GM21737 (cell line): ENCODE measurements around the gene ZBTB47.

Experiments used
- ATAC-seq: cut with Tn5 transposase; IDR thresholded peaks from one replicate; pipeline ENCODE4 v1.9.1; 2021; ENCODE audit warnings: mild to moderate bottlenecking, moderate library complexity; ENCODE audit not compliant: unreplicated experiment

Gene ZBTB47

DNA sequence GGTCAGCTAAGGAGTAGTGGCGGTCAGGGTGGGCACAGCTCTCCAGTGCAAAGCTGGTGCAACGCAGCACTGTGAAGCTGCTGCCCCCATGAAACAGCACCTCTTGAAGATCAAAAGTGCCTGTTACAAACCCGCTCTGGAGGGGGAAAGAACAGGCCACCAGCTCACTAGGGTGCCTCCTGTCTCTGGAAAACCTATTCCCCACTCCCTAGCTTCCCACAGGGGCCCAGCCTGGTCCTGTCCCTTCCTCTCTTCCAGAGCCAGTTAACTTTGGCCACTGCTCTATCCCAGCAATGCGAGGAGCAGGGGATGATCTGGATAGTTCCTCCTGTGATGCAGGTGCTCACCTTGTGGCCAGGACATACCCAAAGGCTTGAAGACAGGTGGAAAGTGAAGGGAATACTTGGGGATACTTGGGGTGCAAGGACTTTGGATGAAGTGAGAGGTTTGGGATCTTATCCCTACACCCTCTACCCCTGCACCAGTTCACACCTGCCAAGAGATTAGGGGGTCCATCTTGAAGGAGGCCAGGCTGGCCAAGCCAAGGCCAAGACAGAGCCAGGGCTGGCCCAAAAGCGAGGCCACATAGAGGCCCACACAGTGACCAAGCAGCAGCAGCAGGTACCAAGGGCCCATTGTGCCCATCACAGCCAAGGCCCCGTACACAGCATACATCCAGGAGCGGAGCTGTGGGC is 44.9 kb downstream of the ZBTB47 start:
- no peak for ATAC-seq

DNA sequence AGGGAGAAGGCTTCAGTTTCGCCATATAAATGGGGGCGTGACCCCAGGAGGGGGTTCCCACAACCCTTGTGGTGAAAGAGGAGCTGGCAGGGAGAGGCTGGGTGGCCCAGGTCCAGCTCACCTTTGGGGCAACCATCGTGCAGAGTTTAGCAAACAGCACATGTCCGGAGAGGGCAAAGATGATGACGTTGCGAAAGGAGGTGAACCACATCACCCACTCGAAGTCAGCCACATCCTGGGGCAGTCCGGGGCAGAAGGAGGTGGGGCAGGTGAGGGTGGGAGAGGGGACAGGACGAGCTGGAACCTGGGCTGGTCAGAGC is 45.4 kb downstream of the ZBTB47 start:
- no peak for ATAC-seq

- ATAC-seq = no peak
These were observed 46.0 kb downstream of the ZBTB47 start for GRCh38 chr3:42699511-42699971.

DNA sequence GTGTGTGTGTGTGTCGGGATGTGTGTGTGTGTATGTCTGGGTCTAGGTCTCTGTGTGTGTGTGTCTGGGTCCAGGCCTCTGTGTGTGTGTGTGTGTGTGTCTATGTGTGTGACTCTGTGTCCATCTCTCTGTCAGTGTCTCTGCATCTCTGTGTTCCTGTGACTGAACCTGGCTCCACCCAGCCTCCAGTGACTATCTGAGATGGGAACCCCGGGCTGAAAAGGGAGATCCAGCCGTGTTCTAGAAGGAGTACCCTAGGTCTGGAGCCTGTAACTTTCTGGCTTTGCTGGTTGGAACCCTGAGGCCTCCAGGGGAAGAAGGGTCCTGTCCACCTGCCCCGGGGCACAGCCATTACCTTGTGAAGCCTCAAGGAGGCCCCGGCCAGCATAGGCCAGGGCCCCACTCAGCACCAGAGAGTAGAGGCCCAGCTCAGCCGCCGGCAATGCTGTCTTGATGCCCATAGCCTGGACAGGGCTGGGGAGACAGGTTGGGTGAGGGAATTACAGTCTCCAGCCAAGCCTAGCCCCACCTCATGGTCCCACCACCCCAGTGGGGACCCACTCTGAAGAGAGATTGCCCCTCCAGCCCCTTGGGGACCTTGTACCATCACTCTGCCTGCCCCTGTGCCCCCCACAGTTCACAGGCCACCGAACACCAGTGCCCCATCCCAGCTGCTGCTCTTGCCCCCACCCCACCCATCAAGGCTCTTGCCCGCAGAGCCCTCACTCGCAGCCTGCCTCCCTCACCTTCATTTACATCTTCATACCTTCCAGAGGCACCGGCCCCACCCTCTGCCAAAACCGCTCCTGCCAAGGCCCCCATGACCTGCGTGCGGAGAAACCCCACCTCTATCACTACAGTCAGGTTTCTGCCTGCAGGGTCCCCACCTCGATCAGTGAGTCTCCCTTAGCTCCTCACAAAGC is 47.1 kb downstream of the ZBTB47 start:
- ATAC-seq = no peak

GRCh38 chr3:42701371-42702065 is 48.0 kb downstream of the ZBTB47 start:
- ATAC-seq = no peak

- no peak for ATAC-seq
These were observed 48.8 kb downstream of the ZBTB47 start, which contains the start of gene HHATL for GRCh38 chr3:42702066-42702951. HHATL (minus strand) TSS chr3:42702798; CDS start chr3:42700826, 1,972 bp downstream.

DNA sequence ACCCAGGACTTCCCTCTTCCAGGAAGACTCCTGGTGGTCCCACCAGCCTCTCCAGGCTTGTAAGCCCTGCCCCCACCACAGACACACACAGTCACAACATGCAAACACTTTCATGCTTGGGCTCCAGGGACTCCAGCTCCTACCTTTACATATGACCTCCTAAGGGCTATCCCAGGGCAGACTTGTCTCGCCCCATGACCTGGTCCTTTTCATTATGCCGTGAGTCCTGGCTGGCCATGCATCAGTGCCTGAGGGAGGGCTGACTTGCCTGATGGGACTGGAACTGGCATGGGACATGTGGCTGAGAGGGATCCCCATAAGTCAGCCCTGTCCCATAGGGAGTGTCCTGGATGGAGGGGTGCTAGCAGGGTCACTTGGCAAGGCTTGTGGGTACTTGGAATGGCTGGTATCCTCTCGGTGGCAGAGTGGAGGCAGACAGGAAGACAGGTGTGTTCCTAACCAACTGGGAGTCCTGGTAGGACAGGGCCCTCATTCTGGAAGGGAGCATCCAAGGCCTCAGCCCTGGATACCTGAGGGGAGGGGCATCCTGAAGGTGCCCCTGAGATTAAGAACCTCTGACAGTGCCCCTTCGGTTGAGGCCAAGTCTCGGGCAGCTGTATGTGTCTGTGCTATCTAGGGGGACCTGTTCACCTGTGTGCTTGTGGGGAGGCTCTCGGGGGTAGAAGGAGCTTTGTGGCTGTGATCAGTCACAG is 49.6 kb downstream of the ZBTB47 start:
- ATAC-seq = no peak

- ATAC-seq = no peak
These were observed 50.2 kb downstream of the ZBTB47 start for GRCh38 chr3:42703695-42704025.

GRCh38 chr3:42704136-42704841 is 50.8 kb downstream of the ZBTB47 start:
- ATAC-seq = no peak

DNA sequence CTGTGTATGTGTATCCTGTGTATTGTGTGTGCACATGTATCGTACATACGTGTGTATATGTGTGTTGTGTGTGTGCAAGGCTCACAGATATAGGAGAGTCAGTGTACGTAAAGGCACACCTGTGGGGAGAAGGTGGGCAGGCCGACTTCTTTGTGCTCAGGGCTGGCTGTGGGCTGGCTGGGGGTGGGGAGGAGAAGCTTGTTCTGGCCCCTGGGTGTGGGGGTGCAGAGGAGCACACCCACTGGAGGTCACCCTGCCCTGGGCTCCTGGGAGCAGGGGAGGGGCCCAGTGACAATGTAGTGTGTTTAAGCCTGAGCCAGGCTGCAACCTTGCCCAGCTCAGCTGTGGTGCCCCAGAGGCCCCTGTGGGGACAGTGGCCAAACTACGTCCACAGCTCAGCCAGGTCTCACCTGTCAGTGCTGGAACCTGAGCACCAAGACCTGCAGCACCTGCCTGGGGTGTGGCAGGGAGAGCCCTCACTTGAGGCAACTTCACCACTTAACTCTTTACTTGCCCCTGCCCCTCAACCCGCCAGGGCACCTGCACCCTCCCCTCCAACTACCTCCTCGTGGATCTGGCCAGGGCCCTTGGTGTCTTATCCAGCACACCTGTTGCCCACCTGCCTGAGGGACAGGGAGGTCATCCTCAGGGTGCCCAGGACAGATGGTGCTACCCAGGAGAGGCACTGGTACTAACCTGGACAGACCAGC is 51.7 kb downstream of the ZBTB47 start:
- no peak for ATAC-seq

GRCh38 chr3:42705962-42706585 is 52.6 kb downstream of the ZBTB47 start:
- no peak for ATAC-seq

- ATAC-seq = no peak
These were observed 53.5 kb downstream of the ZBTB47 start for GRCh38 chr3:42706721-42707619.

DNA sequence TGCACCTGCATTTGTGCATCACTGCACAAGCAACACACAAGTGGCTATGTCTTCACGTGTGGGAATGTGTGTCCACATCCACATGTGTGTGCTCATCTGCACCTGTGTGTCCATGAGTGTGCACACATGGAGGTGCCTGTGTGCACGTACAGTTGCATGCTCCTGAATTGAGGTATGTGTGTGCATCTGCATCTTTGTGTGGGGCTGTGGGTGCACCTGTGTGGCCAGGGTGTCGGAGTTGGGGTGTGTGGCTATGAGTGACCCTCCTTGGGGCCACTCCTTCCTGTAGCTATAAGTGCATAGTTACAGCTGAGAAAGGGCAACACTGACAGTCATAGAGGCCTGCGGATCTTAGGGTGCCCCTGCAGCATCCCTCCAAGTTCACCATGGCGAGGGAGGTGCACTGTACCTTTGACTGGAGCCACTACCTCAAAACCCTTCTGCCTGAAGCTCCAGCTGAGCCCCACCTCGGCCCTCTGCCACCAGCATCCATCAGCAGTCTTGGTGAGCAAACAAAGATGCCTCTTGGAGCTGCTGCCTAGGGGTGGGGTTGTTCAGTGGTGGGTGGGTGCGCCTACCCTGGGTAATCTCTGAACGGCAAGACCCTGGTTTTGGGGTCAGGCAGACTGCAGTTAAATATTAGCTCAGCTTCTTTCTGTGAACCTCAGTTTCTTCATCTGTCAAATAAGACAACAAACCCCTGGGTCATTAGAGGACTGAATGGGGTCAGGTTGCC is 54.3 kb downstream of the ZBTB47 start:
- no peak for ATAC-seq

DNA sequence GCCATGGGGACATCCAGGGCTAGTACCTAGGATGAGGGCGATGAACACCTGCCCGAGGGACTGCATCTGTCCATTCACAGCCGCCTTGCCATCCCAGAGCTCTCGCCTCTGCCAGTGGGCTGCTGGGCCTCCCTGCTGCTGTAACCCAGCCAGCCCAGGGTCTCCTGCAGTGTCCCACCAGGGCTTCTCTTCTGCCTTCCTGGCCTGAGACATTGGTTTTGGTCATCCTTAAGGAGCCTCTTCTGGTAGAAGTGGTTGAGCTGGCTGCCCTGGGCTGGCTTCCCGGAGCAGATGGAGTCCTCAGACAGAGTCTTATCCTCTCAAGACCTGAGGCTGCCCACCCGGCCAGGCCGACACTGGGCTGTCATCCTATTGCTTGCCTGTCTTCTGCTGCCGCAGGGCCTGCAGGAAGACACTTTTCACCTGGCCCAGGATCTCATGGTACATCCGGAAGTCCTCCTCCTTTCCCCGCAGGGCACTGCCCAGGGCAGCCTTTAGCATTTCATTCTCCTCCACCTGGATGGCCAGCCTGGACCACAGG is 55.2 kb downstream of the ZBTB47 start:
- ATAC-seq = no peak

DNA sequence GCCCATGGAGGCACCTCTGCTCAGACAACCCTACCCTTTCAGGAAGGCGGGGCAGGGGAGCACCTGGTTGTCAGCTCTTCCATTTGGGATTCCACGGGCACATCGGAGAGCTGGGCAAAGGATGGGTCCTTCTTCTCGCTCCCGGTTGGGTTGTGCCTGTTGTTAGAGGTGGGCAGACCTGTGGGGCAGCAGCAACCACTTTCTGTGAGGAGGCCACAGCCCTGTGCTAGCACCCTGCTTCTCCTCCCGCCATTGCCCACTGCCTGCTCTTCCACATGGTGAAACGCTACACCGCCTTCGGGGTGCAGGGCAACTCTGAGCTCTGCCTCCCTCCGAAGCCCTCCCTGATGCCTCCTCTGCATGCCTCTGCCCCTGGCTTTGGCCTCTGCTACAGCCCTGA is 56.1 kb downstream of the ZBTB47 start:
- ATAC-seq = no peak

- no peak for ATAC-seq
These were observed 57.0 kb downstream of the ZBTB47 start for GRCh38 chr3:42710323-42711021.
